GM19099 (cell line): ENCODE results near the gene TFDP2.

ENCODE experiments used
- POLR2A ChIP-seq: IDR thresholded peaks from 3 replicates; pipeline ENCODE4 v1.6.1; 2011; ENCODE audit warnings: low read depth; ENCODE audit not compliant: insufficient read length; ENCODE audit errors: extremely low read depth

Gene TFDP2

GRCh38 chr3:142046320-142047020, 102.9 kb downstream of the TFDP2 start:
- TF ChIP-seq POLR2A = no peak

- no peak for TF ChIP-seq POLR2A
Observed at GRCh38 chr3:142040941-142041491, 108.3 kb downstream of the TFDP2 start.

- no peak for TF ChIP-seq POLR2A
Observed at GRCh38 chr3:142035308-142035922, 113.9 kb downstream of the TFDP2 start.

GRCh38 chr3:142033292-142033691, 116.1 kb downstream of the TFDP2 start:
- TF ChIP-seq POLR2A = no peak

- TF ChIP-seq POLR2A = no peak
Observed at GRCh38 chr3:142031575-142031974, 117.8 kb downstream of the TFDP2 start.

GRCh38 chr3:142029791-142030190, 119.6 kb downstream of the TFDP2 start:
- TF ChIP-seq POLR2A = no peak

GRCh38 chr3:142029052-142029642, 120.2 kb downstream of the TFDP2 start:
- no peak for TF ChIP-seq POLR2A

GRCh38 chr3:142028243-142028777, 121.0 kb downstream of the TFDP2 start:
- peak; percentile 43 for TF ChIP-seq POLR2A

GRCh38 chr3:142027735-142028134, 121.6 kb downstream of the TFDP2 start:
- no peak for TF ChIP-seq POLR2A

- TF ChIP-seq POLR2A = no peak
Observed at GRCh38 chr3:142027300-142027699, 122.0 kb downstream of the TFDP2 start.

GRCh38 chr3:142026333-142026732, 123.0 kb downstream of the TFDP2 start:
- no peak for TF ChIP-seq POLR2A

GRCh38 chr3:142022381-142022780, 127.0 kb downstream of the TFDP2 start:
- TF ChIP-seq POLR2A = no peak

- no peak for TF ChIP-seq POLR2A
Observed at GRCh38 chr3:142021127-142021526, 128.2 kb downstream of the TFDP2 start.

GRCh38 chr3:142019794-142020320, 129.5 kb downstream of the TFDP2 start:
- no peak for TF ChIP-seq POLR2A

GRCh38 chr3:142013993-142014392, 135.4 kb downstream of the TFDP2 start:
- no peak for TF ChIP-seq POLR2A
